Lung (tissue), 12 donors: ENCODE measurements around the gene ANO2. TPM values are rescaled to one million over a fixed set of nuclear protein-coding genes. Genes with fewer than 3 reads are reported as not detected.
"Not testable (repeated sequence)": the region's sequence is repeated elsewhere in the genome, so short reads cannot be mapped to it uniquely, and the experiment has no call there.

Experiments used
- ATAC-seq: fragments of 200-7000 bp; cut with Tn5 transposase; one replicate; pipeline ENCODE4 v1.9.1; 2020; ENCODE audit warnings: moderate number of reproducible peaks; ENCODE audit not compliant: insufficient read depth, low FRiP score
- DNase-seq, 3 donors: peaks; one replicate each; pipeline ENCODE4 v3.0.0-alpha.2; 2013 to 2017
- H3K27ac ChIP-seq, 2 donors: one replicate each; pipeline ENCODE4 v1.5.1; 2013; ENCODE audit warnings: mild to moderate bottlenecking in 2 of 2, moderate library complexity in 2 of 2, control low read depth in 1 of 2, inconsistent platforms in 1 of 2, low read depth in 1 of 2, low read length in 1 of 2
- H3K27me3 ChIP-seq, 3 donors: one replicate each; pipeline ENCODE4 v1.5.1; 2013; ENCODE audit warnings: low read length in 2 of 3; ENCODE audit not compliant: control insufficient read depth in 3 of 3, insufficient read depth in 3 of 3
- H3K36me3 ChIP-seq, 4 donors: one replicate each; pipeline ENCODE4 v1.5.1; 2013; ENCODE audit warnings: low read length in 4 of 4, mild to moderate bottlenecking in 1 of 4, moderate library complexity in 1 of 4; ENCODE audit not compliant: control insufficient read depth in 4 of 4, insufficient read depth in 4 of 4
- H3K4me1 ChIP-seq, 5 donors: one replicate each; pipeline ENCODE4 v1.5.1; 2013; ENCODE audit warnings: low read length in 5 of 5, mild to moderate bottlenecking in 2 of 5, moderate library complexity in 1 of 5; ENCODE audit not compliant: control insufficient read depth in 5 of 5, insufficient read depth in 5 of 5
- H3K4me3 ChIP-seq: one replicate; pipeline ENCODE4 v1.5.1; 2013; ENCODE audit warnings: mild to moderate bottlenecking, control low read depth, moderate library complexity
- H3K9ac ChIP-seq, 2 donors: one replicate each; pipeline ENCODE4 v1.5.1; 2013; ENCODE audit warnings: low read length in 2 of 2, control low read depth in 1 of 2; ENCODE audit not compliant: insufficient read depth in 1 of 2
- H3K9me3 ChIP-seq, 4 donors: one replicate each; pipeline ENCODE4 v1.5.1; 2013; ENCODE audit warnings: low read length in 3 of 4, mild to moderate bottlenecking in 1 of 4, moderate library complexity in 1 of 4; ENCODE audit not compliant: control insufficient read depth in 4 of 4, insufficient read depth in 3 of 4
- CTCF ChIP-seq: IDR thresholded peaks from 2 replicates; pipeline ENCODE4 v1.5.1; 2012; ENCODE audit warnings: mild to moderate bottlenecking; ENCODE audit errors: control extremely low read depth, extremely low read depth
- WGBS, 2 donors: extraction: QIAGEN DNeasy Blood & Tissue Kit; methylation state at CpG; one replicate each; pipeline ENCODE4 v1.1.7; 2013; 5-methylcytosine and 5-hydroxymethylcytosine counted together
- polyA plus RNA-seq, 2 donors: library from polyadenylated mRNA; stranded (reverse); fragments of 200-250 nt; gene quantifications; one replicate each; pipeline ENCODE4 v1.2.1, GENCODE V29; 2013
- total RNA-seq, 2 donors: library from RNA; depleted of rRNA in 1 of 2; stranded (reverse); fragments of >200 nt in 1 of 2; gene quantifications; one replicate each; pipeline ENCODE4 v1.2.1, GENCODE V29; 2014 to 2021
- donor health status: control.
- donor health status: control.
- donor health status: Bipolar disorder and iron deficiency.
- donor health status: healthy.
- donor health status: DM: yes; HTN: yes; CAD: no.

The ANO2 gene
- total and polyA plus RNA-seq, 4 donors: 5.9 to 11.3 (median 7.4) TPM

- H3K27me3 ChIP-seq: peaks cover 0 to 16% (median 0%) of the 10 kb centered on the region in 3 donors
- no peak overlapping the region for H3K4me3 ChIP-seq
- no peaks in the 10 kb centered on the region for H3K9me3 ChIP-seq
- ATAC-seq (no peak), DNase-seq (no peak)
- 63 to 90% methylated on average over 5 of the region's 5 CpGs for WGBS, 2 donors
- no peaks in the 10 kb centered on the region for H3K4me1 ChIP-seq
- H3K36me3 ChIP-seq: no peaks in the 10 kb centered on the region
- no peak for TF ChIP-seq CTCF
- no peak overlapping the region for H3K27ac ChIP-seq
- no peak overlapping the region for H3K9ac ChIP-seq
These were observed 266.9 kb downstream of the ANO2 start for GRCh38 chr12:5678176-5678575.

- ATAC-seq, H3K9me3 ChIP-seq, DNase-seq, H3K27ac ChIP-seq, H3K4me1 ChIP-seq, H3K27me3 ChIP-seq, H3K4me3 ChIP-seq, H3K36me3 ChIP-seq, H3K9ac ChIP-seq: not testable (repeated sequence)
- 91 to 93% methylated on average over 1 of the region's 1 CpG for WGBS, 2 donors
These were observed 275.4 kb downstream of the ANO2 start for GRCh38 chr12:5669624-5670023.

GRCh38 chr12:5665615-5666014 lies 279.4 kb downstream of the ANO2 start:
- no peak overlapping the region for H3K9ac ChIP-seq
- no peak for TF ChIP-seq CTCF
- DNase-seq (no peak), ATAC-seq (no peak)
- H3K4me1 ChIP-seq: peaks cover 0 to 3% (median 0%) of the 10 kb centered on the region in 5 donors
- 82 to 89% methylated on average over 4 of the region's 4 CpGs for WGBS, 2 donors
- no peaks in the 10 kb centered on the region for H3K9me3 ChIP-seq
- no peak overlapping the region for H3K27ac ChIP-seq
- no peaks in the 10 kb centered on the region for H3K27me3 ChIP-seq
- no peaks in the 10 kb centered on the region for H3K36me3 ChIP-seq
- H3K4me3 ChIP-seq: no peak overlapping the region

GRCh38 chr12:5661811-5662210 lies 283.2 kb downstream of the ANO2 start:
- 92 to 94% methylated on average over 8 of the region's 8 CpGs for WGBS, 2 donors
- H3K36me3 ChIP-seq: no peaks in the 10 kb centered on the region
- H3K9ac ChIP-seq: no peak overlapping the region
- TF ChIP-seq CTCF: no peak
- no peaks in the 10 kb centered on the region for H3K9me3 ChIP-seq
- ATAC-seq (no peak), DNase-seq (no peak)
- H3K4me3 ChIP-seq: no peak overlapping the region
- H3K4me1 ChIP-seq: peaks cover 0 to 3% (median 0%) of the 10 kb centered on the region in 5 donors
- H3K27ac ChIP-seq: no peak overlapping the region
- H3K27me3 ChIP-seq: no peaks in the 10 kb centered on the region
